Endothelial cell of umbilical vein (primary cell): Measurements from ENCODE around the gene GAL3ST3. TPM values are rescaled to one million over a fixed set of nuclear protein-coding genes. Genes with fewer than 3 reads are reported as not detected.
A peak's percentile ranks its signal among the peaks of the same experiment; 100 is the strongest.
"Not testable (repeated sequence)": the region's sequence is repeated elsewhere in the genome, so short reads cannot be mapped to it uniquely, and the experiment has no call there.

Experiments used
- BruUV-seq: library from RNA; stranded (reverse); fragments of 400-500 nt; replicated peaks from 2 replicates; lab custom pipeline; 2021; lab: Mats Ljungman, UMichigan
- CTCF ChIA-PET: fragments of 300-600, 350-600 bp; sonication (Branson Sonifier 250); formaldehyde crosslinking; loops from one replicate; lab custom pipeline; 2021; ENCODE audit warnings: antibody characterized with exemption, inconsistent platforms; lab: Charles Lee
- POLR2A ChIA-PET: fragments of 300-600, 350-600 bp; sonication (Branson Sonifier 250); formaldehyde crosslinking; loops from one replicate; lab custom pipeline; 2021; ENCODE audit warnings: antibody characterized with exemption, inconsistent platforms; lab: Charles Lee
- DNase-seq: peaks from one replicate; pipeline ENCODE4 v3.0.0-alpha.2; 2011; ENCODE audit warnings: low read depth, low spot score
- FAIRE-seq: peaks from 2 replicates; lab custom pipeline; 2011; peaks lifted over from hg19 to GRCh38; lab: Jason Lieb, UNC
- H2AFZ ChIP-seq: 2 replicates; pipeline ENCODE4 v1.6.0; 2012; ENCODE audit warnings: low read depth, low read length, control low read depth, inconsistent platforms
- H3K27ac ChIP-seq: 2 replicates; pipeline ENCODE4 v1.5.1; 2011; ENCODE audit warnings: low read depth, mild to moderate bottlenecking, control low read depth, low read length, moderate library complexity; ENCODE audit not compliant: insufficient read depth
- H3K27me3 ChIP-seq, 2 experiments: 2 replicates each; pipeline versions ENCODE4 v1.6.0 to v1.6.1; 2011; ENCODE audit warnings: low read length in 2 of 2, mixed read lengths in 1 of 2; ENCODE audit not compliant: control insufficient read depth in 2 of 2, insufficient read depth in 2 of 2
- H3K36me3 ChIP-seq, 2 experiments: 2 replicates in 1 of 2; 3 replicates in 1 of 2; pipeline ENCODE4 v1.5.1; 2011; ENCODE audit warnings: low read length in 2 of 2, mild to moderate bottlenecking in 1 of 2, moderate library complexity in 1 of 2; ENCODE audit not compliant: control insufficient read depth in 2 of 2, insufficient read depth in 2 of 2; ENCODE audit errors: extremely low read depth in 1 of 2
- H3K4me1 ChIP-seq: 3 replicates; pipeline ENCODE4 v1.5.1; 2011; ENCODE audit warnings: mild to moderate bottlenecking, low read length; ENCODE audit not compliant: control insufficient read depth, insufficient read depth; ENCODE audit errors: extremely low read depth
- H3K4me2 ChIP-seq: 2 replicates; pipeline ENCODE4 v1.6.1; 2011; ENCODE audit warnings: low read length, control low read depth, mixed read lengths; ENCODE audit not compliant: insufficient read depth
- H3K4me3 ChIP-seq, 3 experiments: fragments of 200-600 bp in 1 of 3; sonication (generic), shearing (Covaris generic) in 1 of 3; replicated peaks in 1 of 3; 2 replicates each; pipeline ENCODE4 v1.5.1; 2011 to 2016; ENCODE audit warnings: control low read depth in 3 of 3, low read length in 3 of 3, mild to moderate bottlenecking in 2 of 3, inconsistent platforms in 1 of 3, low read depth in 1 of 3, moderate library complexity in 1 of 3; ENCODE audit not compliant: insufficient read depth in 1 of 3
- H3K79me2 ChIP-seq: 2 replicates; pipeline ENCODE4 v1.6.0; 2012; ENCODE audit warnings: low read length, inconsistent platforms; ENCODE audit not compliant: control insufficient read depth, insufficient read depth
- H3K9ac ChIP-seq: replicated peaks from 2 replicates; pipeline ENCODE3; 2011; ENCODE audit warnings: low read length, control low read depth; ENCODE audit not compliant: insufficient read depth; ENCODE audit errors: extremely low read depth
- H3K9me1 ChIP-seq: replicated peaks from 3 replicates; pipeline ENCODE4 v1.6.0; 2011; ENCODE audit warnings: mild to moderate bottlenecking, low read length; ENCODE audit not compliant: control insufficient read depth, insufficient read depth; ENCODE audit errors: extremely low read depth
- H3K9me3 ChIP-seq: replicated peaks from 2 replicates; pipeline ENCODE4 v1.5.1; 2012; ENCODE audit warnings: low read length, inconsistent platforms; ENCODE audit not compliant: control insufficient read depth, insufficient read depth
- H4K20me1 ChIP-seq: replicated peaks from 2 replicates; pipeline ENCODE3; 2011; ENCODE audit warnings: mild to moderate bottlenecking, low read length; ENCODE audit not compliant: control insufficient read depth, insufficient read depth; ENCODE audit errors: extremely low read depth
- FOS ChIP-seq: IDR thresholded peaks from 2 replicates; pipeline ENCODE4 v1.6.1; 2011; ENCODE audit warnings: mild to moderate bottlenecking, low read length, moderate library complexity, borderline replicate concordance; ENCODE audit not compliant: insufficient read depth
- GATA2 ChIP-seq: IDR thresholded peaks from 2 replicates; pipeline ENCODE4 v1.7.0; 2011; ENCODE audit warnings: low read depth, mild to moderate bottlenecking, moderate library complexity, mixed read lengths, low read length; ENCODE audit not compliant: insufficient read length, insufficient read depth
- MYC ChIP-seq: IDR thresholded peaks from one replicate; pipeline ENCODE4 v1.6.1; 2011; ENCODE audit warnings: mild to moderate bottlenecking, low read depth, low read length
- dilution Hi-C: fragments of 300-500 bp; cut with MboI; formaldehyde crosslinking; loops from one replicate; pipeline ENCODE4 v1.15.0; 2019; ENCODE audit warnings: low sequenced_read_pairs; ENCODE audit not compliant: extremely low pct_ligation_motif_present
- intact Hi-C: fragments of 100-400 bp; cut with micrococcal nuclease; formaldehyde crosslinking; loops from one replicate; pipeline ENCODE4 v1.10.0; 2022
- polyA plus RNA-seq, 4 experiments: library from polyadenylated mRNA; depleted of rRNA in 3 of 4; stranded (reverse) in 3 of 4; unstranded in 1 of 4; fragments of >200 nt; gene quantifications; 2 replicates each; pipeline versions ENCODE4 v1.2.1 to v1.2.3, GENCODE V29; 2011 to 2012; ENCODE audit warnings: missing spikeins in 1 of 4
- total RNA-seq: library from RNA; stranded (reverse); gene quantifications from 2 replicates; pipeline ENCODE4 v1.2.3, GENCODE V29; 2021
- TF ChIP-seq, protein P1 (sequence below): IDR thresholded peaks from 2 replicates; pipeline ENCODE4 v1.6.1; 2011; ENCODE audit not compliant: insufficient read depth, insufficient read length

Gene GAL3ST3
- total and polyA plus RNA-seq, 2 donors (not counting 3 experiments of a cell fraction or from before 2014, with no cell fraction given), result 0.15 TPM; not detected in 1

DNA sequence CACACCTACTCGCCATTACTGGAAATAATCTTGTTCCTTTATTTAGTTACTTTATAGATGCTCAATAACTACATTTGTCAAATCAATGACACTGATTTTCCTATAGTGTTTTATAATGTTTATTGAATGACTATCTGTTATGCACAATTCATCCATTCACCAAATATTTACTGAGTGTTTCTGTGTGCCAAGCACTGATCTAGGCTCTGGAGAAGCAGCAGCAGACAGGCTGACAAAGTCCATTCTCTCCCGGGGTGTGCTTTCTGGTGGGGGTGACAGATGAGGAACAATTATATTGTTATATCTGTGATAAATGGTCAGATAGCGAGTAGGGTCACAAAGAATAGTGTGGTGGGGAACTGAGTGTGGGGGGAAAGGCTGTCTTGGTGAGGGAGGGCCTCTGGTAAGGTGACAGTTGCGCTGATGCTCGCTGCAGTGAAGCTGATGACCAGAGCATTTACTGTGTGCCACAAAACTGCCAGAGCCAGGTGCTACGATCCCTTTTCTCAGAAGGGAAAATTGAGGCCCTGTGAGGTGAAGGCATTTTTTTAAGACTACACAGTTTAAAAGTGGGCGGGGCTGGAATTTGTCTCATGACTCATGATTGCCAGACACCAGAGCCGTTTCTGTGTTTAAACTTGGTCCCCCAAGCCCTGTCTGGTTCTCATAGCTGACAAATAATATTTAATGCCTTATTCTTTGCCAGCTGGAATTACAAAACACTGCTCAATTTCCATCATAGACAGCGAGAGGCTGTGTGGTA, 31.3 kb upstream of the GAL3ST3 start:
- Histone ChIP-seq H3K4me3 (no peak overlapping the region), H2AFZ (no peak overlapping the region), H3K9me3 (no peaks in the 10 kb centered on the region), H3K4me2 (no peak overlapping the region), H3K36me3 (peaks cover 0 to 5% of the 10 kb centered on the region in 2 experiments), H3K9me1 (no peaks in the 10 kb centered on the region), H3K27ac (peak overlapping the region; percentile 2), H3K27me3 (no peaks in the 10 kb centered on the region), H4K20me1 (peaks cover 3% of the 10 kb centered on the region), H3K79me2 (peaks cover 48% of the 10 kb centered on the region), H3K9ac (no peak overlapping the region), H3K4me1 (peaks cover 40% of the 10 kb centered on the region)
- ChIA-PET CTCF (interaction anchor here (0.9 to 3.6 kb wide), 4 partner anchors 12 to 54 kb away, joined by 3 to 18 read pairs (median 6); no protein-coding TSS in a partner anchor), POLR2A (no interaction called here)
- FAIRE-seq (peak; percentile 44), DNase-seq (peak; percentile 21)
- dilution Hi-C loops, result no loop called here
- TF ChIP-seq MYC, result no peak
- TF ChIP-seq, protein P1, sequence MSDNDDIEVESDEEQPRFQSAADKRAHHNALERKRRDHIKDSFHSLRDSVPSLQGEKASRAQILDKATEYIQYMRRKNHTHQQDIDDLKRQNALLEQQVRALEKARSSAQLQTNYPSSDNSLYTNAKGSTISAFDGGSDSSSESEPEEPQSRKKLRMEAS, result no peak
- TF ChIP-seq FOS, result peak; percentile 48
- TF ChIP-seq GATA2, result no peak
- intact Hi-C loops, result loop anchor here (5.0 kb wide), 1 partner anchor 37 kb away; no protein-coding TSS in a partner anchor
- BruUV-seq, result no TSS peak

DNA sequence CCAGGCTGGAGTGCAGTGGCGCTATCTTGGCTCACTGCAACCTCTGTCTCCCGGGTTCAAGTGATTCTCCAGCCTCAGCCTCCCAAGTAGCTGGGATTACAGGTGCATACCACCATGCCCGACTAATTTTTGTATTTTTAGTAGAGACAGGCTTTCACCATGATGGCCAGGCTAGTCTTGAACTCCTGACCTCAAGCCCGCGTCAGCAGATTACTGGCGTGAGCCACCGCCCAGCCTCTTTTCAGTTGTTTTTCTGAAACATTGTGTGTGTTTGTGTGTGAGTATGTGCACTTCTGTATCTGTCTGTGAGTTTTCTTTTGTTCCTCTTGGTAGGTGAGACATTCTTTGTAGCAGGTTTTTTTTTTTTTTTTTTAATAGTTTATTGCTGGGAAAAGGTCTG, 30.0 kb upstream of the GAL3ST3 start:
- H3K9me1 ChIP-seq, BruUV-seq, H3K27ac ChIP-seq, H3K4me3 ChIP-seq, intact Hi-C loops, FAIRE-seq, H3K4me2 ChIP-seq, POLR2A ChIA-PET, H2AFZ ChIP-seq, H3K9me3 ChIP-seq, dilution Hi-C loops, DNase-seq, H3K27me3 ChIP-seq, H4K20me1 ChIP-seq, H3K36me3 ChIP-seq, H3K9ac ChIP-seq: not testable (repeated sequence)
- CTCF ChIA-PET, result interaction anchor here (1.6 kb wide), 1 partner anchor 11 kb away, joined by 3 read pairs; no protein-coding TSS in a partner anchor
- peaks cover 38% of the 10 kb centered on the region for H3K4me1 ChIP-seq
- peaks cover 40% of the 10 kb centered on the region for H3K79me2 ChIP-seq
